Limb (tissue), 2 donors: ENCODE measurements around the gene IARS1.

Experiments used
- DNase-seq, 2 donors: peaks; one replicate each; pipeline ENCODE4 v3.0.0-alpha.2; 2016; ENCODE audit errors: extremely low spot score in 2 of 2

Gene IARS1

GRCh38 chr9:92245005-92245797 is 48.3 kb downstream of the IARS1 start:
- no peak for DNase-seq
